Testis (tissue), 3 donors: ENCODE measurements around the gene PTPRN2. TPM values are rescaled to one million over a fixed set of nuclear protein-coding genes. Genes with fewer than 3 reads are reported as not detected.

ENCODE experiments used
- DNase-seq: peaks from one replicate; pipeline ENCODE4 v3.0.0-alpha.2; 2019
- H3K27ac ChIP-seq, 2 donors: fragments of 200-600 bp; sonication (generic); one replicate each; pipeline ENCODE4 v1.5.1; 2019
- H3K27me3 ChIP-seq: fragments of 200-600 bp; sonication (generic); one replicate; pipeline ENCODE4 v1.5.1; 2019
- H3K36me3 ChIP-seq: fragments of 200-600 bp; sonication (generic); one replicate; pipeline ENCODE4 v1.5.1; 2017; ENCODE audit warnings: low read depth; ENCODE audit errors: missing control alignments
- H3K4me1 ChIP-seq: fragments of 200-600 bp; sonication (generic); one replicate; pipeline ENCODE4 v1.5.1; 2019
- H3K4me3 ChIP-seq, 2 donors: fragments of 200-600 bp; sonication (generic); one replicate each; pipeline ENCODE4 v1.5.1; 2017 to 2019
- H3K9me3 ChIP-seq: fragments of 200-600 bp; sonication (generic); one replicate; pipeline ENCODE4 v1.5.1; 2017
- POLR2A ChIP-seq: fragments of 450-650 bp; IDR thresholded peaks from one replicate; pipeline ENCODE4 v1.6.1; 2017; ENCODE audit warnings: antibody characterized with exemption, mild to moderate bottlenecking, moderate library complexity
- WGBS, 2 donors: methylation state at CpG; one replicate each; pipeline ENCODE4 v1.1.5; 2018; 5-methylcytosine and 5-hydroxymethylcytosine counted together
- intact Hi-C: fragments of 100-400 bp; cut with DNase I; formaldehyde crosslinking; loops from one replicate; pipeline ENCODE4 v1.15.1; 2023; ENCODE audit warnings: low total_unique reads
- polyA plus RNA-seq: library from polyadenylated mRNA; stranded (reverse); fragments of 350-450 nt; fragmentation: Illumina TruSeq; extraction: RNeasy Lipid Tissue Mini Kit (QIAGEN cat#74804); gene quantifications from one replicate; pipeline ENCODE4 v1.2.3, GENCODE V29; 2014; ENCODE audit warnings: low read depth, low replicate concordance; ENCODE audit not compliant: insufficient read depth
- total RNA-seq, 2 donors: library from RNA; depleted of rRNA; stranded (reverse); fragments of >200 nt; gene quantifications; one replicate each; pipeline ENCODE4 v1.2.3, GENCODE V29; 2016
- TF ChIP-seq, protein P1 (sequence below), 3 experiments: fragments of 450-650 bp in 2 of 3; fragments of 200-600 bp in 1 of 3; sonication (generic) in 1 of 3; IDR thresholded peaks; one replicate each; pipeline ENCODE4 v1.5.1; 2016 to 2019; ENCODE audit warnings: antibody characterized with exemption in 3 of 3, mild to moderate bottlenecking in 2 of 3, moderate library complexity in 1 of 3

Gene PTPRN2
- total and polyA plus RNA-seq, 3 donors from 2014 or later: 9.3 to 10.8 (median 9.8) TPM

GRCh38 chr7:157635669-157636068, 952.0 kb downstream of the PTPRN2 start:
- no peak overlapping the region for H3K4me3 ChIP-seq
- H3K27me3 ChIP-seq: no peaks in the 10 kb centered on the region
- no peak for DNase-seq
- intact Hi-C loops: no loop called here
- WGBS, 2 donors: 94 to 96% methylated on average over 1 of the region's 1 CpG
- no peaks in the 10 kb centered on the region for H3K9me3 ChIP-seq
- TF ChIP-seq, protein P1, sequence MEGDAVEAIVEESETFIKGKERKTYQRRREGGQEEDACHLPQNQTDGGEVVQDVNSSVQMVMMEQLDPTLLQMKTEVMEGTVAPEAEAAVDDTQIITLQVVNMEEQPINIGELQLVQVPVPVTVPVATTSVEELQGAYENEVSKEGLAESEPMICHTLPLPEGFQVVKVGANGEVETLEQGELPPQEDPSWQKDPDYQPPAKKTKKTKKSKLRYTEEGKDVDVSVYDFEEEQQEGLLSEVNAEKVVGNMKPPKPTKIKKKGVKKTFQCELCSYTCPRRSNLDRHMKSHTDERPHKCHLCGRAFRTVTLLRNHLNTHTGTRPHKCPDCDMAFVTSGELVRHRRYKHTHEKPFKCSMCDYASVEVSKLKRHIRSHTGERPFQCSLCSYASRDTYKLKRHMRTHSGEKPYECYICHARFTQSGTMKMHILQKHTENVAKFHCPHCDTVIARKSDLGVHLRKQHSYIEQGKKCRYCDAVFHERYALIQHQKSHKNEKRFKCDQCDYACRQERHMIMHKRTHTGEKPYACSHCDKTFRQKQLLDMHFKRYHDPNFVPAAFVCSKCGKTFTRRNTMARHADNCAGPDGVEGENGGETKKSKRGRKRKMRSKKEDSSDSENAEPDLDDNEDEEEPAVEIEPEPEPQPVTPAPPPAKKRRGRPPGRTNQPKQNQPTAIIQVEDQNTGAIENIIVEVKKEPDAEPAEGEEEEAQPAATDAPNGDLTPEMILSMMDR (IDR thresholded peaks at IDR 0.05): no peak
- no peak for TF ChIP-seq POLR2A
- H3K27ac ChIP-seq: no peak overlapping the region
- H3K36me3 ChIP-seq: no peaks in the 10 kb centered on the region
- no peaks in the 10 kb centered on the region for H3K4me1 ChIP-seq

GRCh38 chr7:157635148-157635500, 952.5 kb downstream of the PTPRN2 start:
- intact Hi-C loops: no loop called here
- no peaks in the 10 kb centered on the region for H3K4me1 ChIP-seq
- H3K9me3 ChIP-seq: no peaks in the 10 kb centered on the region
- H3K36me3 ChIP-seq: no peaks in the 10 kb centered on the region
- no peak overlapping the region for H3K4me3 ChIP-seq
- TF ChIP-seq, protein P1 (IDR thresholded peaks at IDR 0.05): no peak
- no peak for TF ChIP-seq POLR2A
- no peaks in the 10 kb centered on the region for H3K27me3 ChIP-seq
- no peak for DNase-seq
- no peak overlapping the region for H3K27ac ChIP-seq
- 93 to 94% methylated on average over 6 of the region's 6 CpGs for WGBS, 2 donors

- no peaks in the 10 kb centered on the region for H3K9me3 ChIP-seq
- no peaks in the 10 kb centered on the region for H3K27me3 ChIP-seq
- 82 to 86% methylated on average over 24 of the region's 24 CpGs for WGBS, 2 donors
- intact Hi-C loops: no loop called here
- no peaks in the 10 kb centered on the region for H3K36me3 ChIP-seq
- H3K4me1 ChIP-seq: no peaks in the 10 kb centered on the region
- no peak overlapping the region for H3K27ac ChIP-seq
- no peak for TF ChIP-seq POLR2A
- TF ChIP-seq, protein P1 (IDR thresholded peaks at IDR 0.05): no peak
- DNase-seq: no peak
- no peak overlapping the region for H3K4me3 ChIP-seq
Observed at GRCh38 chr7:157634401-157635147, 953.0 kb downstream of the PTPRN2 start.

DNA sequence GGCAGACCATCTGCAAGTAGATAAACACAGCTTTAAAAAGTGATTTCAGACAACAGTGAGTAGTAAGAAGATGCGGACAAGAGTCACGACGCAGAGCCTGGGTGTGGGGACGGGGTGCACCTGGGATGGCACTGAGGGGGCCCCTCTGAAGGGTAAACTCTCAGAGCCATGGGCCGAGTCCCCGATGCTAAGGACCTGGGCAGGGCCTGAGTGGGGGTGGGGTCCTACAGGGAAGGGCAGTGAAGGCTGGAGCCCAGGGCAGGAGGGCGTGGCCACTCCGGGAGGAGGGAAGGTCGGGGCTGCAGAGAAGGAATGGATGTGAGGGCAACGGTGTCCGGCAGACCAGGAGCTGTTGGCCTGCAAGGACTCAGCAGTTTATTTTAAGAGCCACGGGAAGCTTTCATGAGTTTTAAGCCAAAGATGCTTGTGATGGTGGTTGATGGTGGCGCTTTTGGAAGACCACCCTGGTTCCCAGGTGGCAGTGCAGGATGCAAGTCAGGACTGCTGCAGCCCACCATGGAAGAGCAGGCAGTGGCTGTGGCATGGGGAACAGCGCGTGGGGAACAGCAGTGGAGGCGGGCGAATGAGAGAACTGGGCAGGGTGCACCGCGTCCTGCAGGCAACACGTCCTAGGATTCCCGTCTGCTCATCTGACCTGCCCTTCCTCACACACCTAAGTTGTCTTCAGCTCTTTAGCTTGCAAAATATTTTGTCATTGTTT, 954.0 kb downstream of the PTPRN2 start:
- Histone ChIP-seq H3K9me3 (no peaks in the 10 kb centered on the region), H3K36me3 (no peaks in the 10 kb centered on the region), H3K4me3 (no peak overlapping the region), H3K4me1 (no peaks in the 10 kb centered on the region), H3K27ac (no peak overlapping the region), H3K27me3 (no peaks in the 10 kb centered on the region)
- no peak for TF ChIP-seq POLR2A
- TF ChIP-seq, protein P1 (IDR thresholded peaks at IDR 0.05): no peak
- intact Hi-C loops: no loop called here
- WGBS, 2 donors: 82 to 83% methylated on average over 20 to 21 of the region's 21 CpGs
- DNase-seq: no peak
